COR-L47 (cell line): ENCODE results near the gene DGCR2.
"Not testable (repeated sequence)": the region's sequence is repeated elsewhere in the genome, so short reads cannot be mapped to it uniquely, and the experiment has no call there.

Experiments
- DNase-seq: peaks from one replicate; lab custom pipeline; 2025; lab: John Stamatoyannopoulos, UW

DGCR2 gene

DNA sequence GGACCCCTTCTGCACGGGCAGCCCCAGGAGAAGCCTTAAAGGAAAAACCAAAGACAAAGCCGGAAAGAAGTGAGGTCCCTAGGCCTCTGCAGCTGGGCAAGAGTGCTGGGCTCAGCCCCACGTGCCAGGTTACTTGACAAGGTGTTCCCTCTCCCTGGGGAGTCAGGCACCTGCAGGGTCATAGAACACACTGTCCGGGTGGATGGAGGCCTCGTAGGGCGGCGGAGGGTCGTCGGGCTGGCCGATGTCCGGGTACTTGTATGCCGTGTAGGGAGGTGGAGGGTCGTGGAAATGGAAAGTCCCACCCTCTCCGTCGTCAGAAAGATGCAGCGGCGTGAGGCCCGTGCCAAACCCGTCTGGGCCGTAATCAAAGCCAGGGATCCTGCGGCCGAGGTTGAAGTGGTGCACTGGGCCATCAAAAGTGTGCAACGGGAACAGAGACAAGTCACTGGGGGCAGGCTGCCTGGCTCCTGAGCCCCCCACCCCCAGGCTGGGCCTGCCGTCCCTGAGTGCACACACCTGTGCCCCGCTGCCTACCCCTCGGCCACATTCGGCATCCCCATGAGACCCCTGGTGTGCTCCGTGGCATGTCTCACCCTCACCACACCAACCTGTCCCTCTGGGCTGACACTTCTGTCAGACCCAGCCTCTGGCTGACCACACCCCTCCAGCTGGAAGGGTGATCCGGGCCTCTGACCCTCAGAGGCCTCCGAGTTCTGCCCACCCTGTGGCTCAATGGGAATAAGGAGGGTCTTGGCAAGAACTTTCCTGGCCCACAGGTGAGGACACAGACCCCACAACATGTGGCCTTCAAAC is 81.1 kb downstream of the DGCR2 start:
- DNase-seq: no peak

DNA sequence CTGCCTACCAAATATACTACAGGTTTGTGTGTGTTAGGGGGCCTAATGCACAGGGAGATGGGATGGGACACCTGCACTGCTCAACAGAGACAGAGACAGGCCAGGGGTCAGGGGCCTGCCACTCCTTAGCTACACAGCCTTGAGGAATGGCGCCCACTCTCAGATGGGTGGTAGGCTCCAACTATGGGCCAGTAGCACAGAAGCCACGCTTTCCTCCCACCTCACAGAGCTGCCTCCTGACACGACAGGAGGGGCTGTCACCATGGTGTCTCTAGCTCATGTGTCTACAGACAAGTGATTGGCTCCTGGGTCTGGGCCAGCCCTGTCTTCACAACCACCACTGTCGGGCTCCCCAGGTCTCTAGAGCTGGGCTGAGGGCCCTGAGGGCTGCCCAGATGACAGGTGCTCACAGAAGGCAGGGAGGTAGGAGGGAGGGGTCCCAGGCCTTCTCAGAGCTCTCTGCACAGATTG is 81.8 kb downstream of the DGCR2 start:
- DNase-seq: no peak

DNA sequence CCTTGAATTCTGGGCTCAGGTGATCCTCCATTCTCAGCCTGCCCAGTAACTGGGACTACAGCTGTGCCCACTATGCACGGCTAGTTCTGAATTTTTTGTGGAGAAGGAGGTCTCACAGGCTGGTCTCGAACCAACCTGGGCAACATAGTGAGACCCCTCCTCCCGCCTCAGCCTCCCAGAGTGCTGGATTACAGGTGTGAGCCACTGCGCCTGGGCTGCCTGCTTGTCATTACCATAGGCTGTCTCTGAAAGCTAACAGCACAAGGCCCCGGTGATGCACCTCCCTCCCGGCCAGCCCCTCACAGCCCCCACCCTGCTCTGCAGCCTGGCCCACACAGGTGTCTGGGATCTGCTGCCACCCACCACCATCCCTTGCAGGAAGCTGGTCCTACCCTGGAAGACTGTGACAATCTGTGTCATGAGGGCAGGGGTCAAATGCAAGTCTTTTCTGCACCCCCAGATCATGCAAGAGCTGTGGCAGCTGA is 82.4 kb downstream of the DGCR2 start:
- DNase-seq: no peak

DNA sequence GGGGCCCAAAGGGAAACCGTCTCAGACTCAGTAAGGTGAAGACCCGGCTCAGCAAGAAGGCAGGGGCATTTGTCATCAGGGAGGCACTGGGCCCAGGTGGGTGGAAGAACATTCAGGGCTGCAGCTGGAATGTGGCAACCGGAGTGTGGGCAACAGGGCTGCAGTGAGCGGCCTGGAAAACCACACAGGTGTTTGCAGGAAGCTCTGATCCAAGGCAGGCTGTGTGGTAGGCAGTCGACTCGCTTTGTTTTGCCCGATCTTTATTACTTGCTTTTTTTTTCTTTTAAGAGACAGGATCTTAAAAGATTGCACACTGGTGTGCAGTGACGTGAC is 82.8 kb downstream of the DGCR2 start:
- DNase-seq: no peak

DNA sequence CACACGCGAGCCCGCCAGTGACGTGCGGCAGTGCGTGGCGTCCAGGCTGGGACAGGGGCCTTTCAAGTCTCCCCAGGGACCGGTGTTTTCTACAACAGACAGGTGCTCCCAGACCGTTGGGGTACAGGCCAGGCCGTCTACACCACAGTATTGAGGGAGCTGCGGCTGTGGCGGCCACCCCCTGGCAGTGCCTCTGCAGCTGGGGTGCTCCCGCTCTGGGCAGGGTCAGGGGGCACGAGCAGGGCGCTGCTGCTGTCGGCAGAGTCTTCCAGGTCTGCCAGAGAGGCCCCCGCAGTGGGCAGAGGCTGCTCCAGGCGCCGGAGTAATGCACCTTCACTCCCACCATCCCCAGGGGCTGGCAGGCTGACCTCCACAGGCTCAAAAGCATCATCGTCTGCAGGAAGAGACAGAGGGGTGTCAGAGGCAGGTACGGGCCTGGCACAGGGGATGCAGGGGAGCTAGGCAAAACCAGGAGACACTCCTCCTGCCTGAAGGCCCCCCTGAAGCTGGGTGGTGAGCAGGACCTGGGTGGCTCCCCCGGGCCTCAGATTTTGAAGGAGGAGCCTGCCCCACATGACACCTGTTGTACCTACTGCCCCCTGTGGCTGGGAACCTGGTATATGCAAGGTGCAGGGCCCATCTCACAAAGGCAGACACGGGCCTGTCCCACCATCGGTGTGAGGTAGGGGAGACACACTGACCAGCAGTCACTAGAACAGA is 83.3 kb downstream of the DGCR2 start:
- no peak for DNase-seq

DNA sequence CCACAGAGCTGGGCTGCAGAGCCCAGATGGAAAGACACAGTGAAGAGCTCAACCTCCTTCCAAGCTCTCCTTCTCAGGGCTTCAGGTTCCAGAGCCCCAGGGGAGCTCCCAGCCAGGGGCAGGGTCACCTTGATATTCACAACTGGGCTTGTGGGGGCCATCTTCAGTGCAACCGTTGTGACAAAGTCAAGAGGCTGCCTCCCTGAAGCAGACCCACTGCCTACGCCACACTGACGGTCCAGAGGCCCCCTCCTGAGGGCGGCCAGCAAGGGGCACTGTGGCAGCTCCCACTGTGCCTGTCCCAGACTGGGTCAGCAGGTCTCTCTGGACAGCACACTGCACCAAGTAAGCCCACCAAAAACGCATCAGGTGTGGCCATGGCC is 84.1 kb downstream of the DGCR2 start:
- no peak for DNase-seq

DNA sequence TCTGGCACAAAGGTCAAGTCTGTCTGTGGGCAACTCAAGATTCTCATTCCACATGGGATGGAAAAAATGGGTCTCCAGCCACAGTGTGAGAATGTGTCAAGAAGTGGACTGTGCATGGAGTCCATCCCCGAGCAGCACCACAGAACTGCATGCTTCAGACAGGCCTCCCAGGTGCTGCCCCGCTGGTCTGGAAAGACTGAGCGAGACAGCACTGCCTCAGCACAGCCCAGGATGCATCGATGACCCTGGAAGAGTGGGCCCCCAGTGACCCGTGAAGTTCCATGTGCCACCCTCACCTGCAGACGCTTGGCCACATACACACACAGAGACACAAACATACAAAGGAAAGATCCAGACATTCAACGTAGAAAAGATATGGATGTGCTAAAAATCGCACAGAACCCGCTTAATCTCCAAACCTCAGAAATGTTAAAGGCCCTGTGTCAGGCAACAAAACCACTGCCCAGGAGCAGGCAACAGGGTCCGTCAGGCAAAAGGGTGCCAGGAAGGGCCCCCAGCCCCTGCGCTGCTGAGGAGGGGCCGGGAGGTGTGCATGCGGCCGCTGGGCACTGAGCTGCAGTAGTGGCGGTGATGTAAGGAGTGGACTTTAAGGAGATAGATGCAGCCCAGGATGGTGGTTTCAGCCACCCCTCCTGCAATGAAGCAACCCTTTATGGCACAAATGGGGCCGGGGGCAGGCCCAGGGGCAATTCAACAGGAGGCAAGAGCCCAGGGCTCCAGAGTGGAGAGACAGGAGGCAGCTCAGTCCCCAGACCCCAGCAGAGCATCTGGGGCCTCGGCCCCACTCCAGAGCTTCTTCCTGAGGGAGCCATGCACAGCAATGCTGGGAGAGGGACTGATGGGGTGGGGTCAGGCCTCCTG is 84.7 kb downstream of the DGCR2 start:
- DNase-seq: no peak

DNA sequence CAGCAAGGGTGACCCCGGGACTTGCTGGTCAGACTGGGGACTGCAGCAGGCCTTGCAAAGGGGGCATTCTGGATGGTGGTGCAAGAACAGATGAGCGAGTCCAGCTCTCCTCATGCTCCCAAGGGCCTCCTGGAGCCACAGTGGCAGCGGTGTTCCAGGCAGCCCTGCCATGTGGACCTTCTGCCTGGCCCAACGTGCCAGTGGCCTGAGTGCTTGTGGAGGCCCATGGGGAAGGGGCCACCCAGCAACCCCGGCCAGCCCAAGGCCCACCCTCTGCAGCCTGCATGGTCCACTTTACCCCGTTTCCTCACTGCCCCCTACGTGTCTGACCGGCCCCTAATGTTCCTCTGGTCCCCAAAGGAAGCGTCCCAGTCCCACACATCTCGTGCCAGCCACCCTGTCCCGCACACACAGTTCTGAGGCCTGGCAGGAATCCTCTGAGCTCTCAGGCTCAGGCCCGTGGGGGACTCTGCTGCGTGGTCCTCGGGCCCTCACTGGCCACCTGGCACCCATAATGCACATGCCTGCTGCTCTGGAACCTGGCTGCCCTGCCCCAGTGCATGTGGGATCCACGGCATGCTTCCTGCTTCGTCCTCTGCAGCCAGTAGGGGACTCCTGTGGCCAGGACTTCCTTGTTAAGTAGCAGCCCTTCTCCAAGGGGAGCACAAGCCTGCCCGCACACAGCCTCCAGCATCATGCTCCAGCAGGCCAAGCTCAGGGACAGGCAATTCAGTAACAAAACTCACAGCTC is 85.5 kb downstream of the DGCR2 start:
- DNase-seq: no peak

DNA sequence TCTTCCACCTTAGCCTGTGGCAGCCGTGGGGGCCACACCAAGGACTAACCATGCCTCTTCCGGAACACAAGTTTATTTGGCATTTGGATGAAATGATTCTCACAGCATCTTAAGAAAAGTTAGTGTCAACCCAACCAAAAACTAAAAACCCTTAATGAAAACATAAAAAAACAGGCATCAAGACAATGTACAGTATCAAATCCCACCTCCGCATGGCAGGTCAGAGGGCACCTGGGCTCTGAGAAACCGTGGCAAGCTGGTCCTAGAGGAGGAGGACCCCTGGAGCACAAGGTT is 86.0 kb downstream of the DGCR2 start:
- no peak for DNase-seq

DNA sequence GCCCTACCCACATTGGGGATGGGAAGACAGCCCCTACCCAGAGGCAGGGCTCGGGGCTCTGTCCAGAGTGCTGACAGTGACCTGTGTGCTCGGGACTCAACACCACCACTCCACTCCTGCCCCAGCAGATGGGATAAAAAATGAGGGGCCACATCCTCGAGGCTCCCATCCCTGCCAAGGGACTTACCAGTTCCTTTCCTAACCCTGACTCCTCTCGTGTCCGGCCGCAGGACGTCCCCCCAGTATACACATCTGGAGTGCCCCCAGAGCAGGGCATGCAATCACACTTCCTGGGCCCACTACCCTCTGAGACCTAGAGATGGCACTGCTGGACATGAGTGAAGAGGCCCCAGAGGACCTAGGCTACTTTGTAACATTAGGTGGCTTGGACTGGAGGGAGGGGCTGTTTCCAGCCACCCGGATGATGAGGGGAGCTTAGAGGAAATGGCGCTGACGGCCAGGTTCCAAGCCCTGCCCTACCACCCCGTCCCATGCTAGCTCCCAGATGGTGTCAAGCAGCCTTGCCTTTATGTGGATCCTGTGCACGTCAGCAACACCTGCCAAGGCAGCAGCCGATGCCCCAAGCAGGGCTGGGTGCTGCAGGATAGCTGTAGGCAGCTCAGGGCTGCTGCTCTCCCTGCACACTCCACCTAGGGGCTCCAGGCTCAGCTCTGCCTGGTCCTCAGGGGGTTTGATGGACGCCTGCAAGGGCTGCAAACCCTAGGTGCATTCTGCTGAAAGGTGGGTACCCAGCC is 86.6 kb downstream of the DGCR2 start:
- DNase-seq: no peak

DNA sequence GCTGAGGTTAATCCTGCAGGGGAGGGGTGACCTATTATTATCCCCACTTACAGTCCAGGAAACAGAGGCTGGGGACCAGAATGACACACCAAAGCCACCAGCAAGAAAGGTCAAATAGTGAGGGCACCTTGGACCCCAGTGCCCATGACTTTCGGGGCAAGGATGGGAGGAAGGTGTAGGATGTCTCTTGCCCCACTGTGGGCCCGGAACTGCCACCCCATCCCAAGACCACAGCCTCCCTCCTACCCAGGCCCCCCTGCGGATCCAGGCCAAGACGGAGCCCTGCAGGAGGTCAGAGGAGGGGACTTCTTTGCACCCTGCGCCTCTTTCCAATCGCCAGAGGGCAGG is 87.1 kb downstream of the DGCR2 start:
- DNase-seq: not testable (repeated sequence)

DNA sequence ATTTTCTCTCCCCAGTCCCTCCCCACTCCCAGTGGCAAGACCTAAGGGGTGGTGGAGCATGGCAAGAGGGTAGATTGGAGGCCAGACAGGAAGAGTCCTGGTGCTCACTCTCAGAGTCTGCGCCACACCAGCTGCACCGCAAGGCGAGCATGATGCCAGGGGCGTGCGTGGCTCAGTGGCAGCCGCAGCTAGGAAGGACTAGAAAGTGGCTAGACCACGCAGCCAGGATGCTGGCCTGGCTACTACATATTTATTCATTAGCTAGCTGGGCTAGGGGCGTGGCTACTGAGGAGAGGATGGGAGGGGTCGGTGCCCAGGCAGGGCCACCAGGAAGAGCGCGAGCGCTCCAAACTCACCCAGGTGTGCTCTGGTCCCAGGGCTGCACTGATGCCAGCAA is 87.5 kb downstream of the DGCR2 start:
- DNase-seq: not testable (repeated sequence)

DNA sequence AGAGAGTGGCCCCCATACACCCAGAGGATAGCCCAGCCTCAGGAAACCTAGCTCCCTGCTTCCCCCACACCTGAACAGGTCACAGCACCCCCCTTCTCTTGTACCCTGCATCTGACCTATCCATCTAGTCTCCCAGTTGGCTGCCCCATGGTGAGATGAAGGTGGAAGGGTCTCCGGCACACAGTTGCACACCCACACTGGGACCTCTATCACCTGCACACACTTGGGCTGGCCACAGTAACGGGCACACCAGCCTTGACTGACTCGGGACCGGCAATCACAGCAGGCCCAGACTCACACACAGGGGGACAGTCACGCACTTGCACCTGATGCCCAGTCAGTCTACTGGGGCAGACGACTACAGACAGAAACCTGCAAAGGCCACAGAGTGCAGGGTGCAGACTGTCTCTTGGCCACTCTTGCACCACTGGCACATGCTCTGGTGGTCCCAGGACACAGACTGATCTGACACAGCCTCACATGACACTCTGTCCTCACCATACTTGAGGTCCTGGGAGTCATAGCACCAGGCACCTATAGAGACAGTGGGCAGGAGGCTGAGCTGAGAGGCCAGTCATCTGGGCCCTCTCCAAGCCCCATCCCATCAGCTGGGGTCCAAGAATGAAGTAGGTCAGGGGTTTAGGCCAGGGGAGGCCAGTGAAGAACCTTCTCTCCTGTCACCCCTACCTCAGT is 88.0 kb downstream of the DGCR2 start:
- DNase-seq: not testable (repeated sequence)

DNA sequence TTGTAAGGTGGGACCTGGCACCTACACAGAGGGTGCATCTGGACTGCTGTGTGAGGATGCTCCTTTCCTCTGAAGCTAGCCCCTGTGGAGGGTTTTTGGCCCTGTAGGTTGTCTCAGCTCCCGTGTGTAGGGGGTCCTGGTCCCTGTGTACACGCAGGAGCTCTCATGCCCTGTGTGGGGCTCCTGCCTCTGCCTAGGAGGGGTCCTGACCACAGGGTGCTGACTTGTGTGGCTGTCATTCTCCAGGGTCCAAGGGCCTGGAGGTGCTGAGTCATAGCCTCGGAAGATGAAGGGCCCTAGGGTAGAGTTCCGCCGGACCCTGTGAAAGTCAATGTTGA is 88.7 kb downstream of the DGCR2 start:
- not testable (repeated sequence) for DNase-seq

DNA sequence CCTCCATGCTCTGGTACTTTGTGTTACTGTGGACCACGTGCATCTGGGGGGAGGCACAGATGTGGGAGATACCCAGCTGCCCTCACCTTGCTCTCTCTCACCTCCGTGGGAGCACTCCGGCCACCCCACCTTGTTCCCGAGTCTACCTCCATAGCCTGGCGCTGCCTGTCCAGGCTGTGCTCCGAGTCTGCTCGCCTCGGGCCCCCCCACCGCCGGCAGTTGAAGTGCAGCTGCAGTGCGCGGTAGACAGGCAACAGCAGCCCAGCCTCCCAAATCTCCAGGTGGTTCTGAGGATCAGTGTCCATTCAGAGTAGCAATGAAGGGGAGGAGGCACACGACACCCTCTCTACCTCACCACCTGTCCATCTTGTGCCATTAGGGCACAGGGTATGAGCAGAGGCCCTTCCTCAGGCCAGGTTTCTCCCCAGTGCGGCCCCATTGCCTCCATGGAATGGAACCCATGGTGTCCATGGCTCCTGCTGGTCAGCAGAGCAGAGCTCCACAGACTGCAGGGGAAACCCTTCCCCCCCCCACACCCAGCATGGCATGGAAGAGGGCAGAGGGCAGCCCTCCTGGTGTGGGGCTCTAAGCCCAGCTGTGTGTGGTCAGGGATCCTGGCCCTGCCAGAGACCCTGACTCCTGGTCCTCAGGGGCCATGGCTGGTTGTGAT is 89.2 kb downstream of the DGCR2 start:
- not testable (repeated sequence) for DNase-seq

DNA sequence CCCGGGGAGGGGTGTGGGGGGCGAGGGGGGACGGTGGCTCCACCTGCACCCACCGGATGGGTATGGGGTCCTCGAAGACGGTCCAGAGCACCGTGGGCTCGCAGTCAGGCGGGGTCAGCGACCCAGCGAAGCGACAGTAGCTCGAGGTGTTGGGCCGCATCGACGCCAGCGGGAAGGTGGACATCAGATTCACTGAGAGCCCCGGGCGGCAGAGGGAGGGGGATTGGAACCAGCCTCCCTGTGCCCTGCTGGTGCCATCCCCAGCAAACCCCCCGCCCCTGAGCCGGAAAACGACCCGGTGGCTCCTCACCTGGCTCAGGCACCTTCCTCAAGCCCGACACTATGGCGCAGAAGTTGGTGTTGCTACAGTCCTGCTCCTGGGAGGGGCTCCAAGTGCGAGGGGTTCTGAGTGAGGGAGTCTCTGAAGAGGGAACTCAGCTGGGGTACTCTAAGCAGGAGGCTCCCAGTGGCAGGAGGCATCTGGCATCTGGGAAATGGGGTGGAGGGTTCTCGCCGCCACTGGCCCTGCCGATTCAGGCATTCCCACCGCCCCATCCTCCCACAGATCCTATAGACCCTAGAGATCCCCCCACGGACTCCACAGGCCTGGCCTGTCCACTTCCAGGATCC is 89.9 kb downstream of the DGCR2 start:
- not testable (repeated sequence) for DNase-seq

DNA sequence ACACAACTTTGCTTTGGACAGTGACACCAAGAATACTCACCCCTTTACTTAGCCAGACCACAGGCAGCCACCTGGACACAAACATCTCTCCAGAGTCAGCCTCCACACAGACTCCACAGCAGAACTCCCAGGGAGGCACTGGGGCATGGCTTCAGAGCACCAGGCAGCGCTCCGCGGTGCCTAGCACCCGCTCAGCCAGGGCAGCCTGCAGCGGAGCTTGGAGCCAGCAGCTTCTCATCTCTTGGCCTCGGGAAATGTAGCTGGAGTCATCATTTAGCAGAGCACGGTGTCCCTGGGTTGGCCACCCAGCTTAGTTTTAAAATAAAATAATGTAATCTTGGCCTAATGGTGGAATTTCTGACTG is 91.3 kb downstream of the DGCR2 start:
- not testable (repeated sequence) for DNase-seq

DNA sequence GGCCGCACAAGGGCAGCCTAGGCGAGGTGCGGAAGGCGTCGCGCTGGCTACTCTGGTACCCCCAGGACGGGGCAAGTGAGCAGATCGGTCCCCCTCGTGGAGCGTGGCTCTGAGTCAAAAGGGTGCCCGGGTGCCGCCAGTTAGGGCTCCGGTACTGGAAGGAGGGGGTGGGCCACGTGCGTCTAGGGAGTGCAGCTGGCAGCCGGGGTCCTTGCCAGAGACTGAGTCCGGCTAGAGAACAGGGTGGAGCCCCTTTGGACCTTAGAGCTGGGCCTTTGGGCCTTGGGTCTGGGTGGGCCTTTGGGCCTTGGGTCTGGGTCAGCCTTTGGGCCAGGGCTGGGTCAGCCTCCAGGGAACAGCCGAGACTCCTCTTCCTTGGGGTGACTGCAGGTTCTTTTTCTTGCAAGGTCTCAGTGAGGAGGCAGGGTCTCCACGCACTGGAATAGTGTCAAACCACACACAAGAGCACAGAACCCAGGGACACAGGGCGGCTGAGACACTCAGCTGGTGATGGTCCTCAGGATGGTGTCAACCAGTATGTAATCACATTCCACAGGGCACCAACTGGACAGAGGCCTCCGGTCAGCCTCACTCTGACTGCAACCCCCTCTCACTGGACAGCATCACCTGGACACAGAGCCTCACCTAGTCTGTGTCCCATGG is 91.9 kb downstream of the DGCR2 start:
- not testable (repeated sequence) for DNase-seq
